ENCODE data around the gene CFAP92. TPM values are rescaled to one million over a fixed set of nuclear protein-coding genes. Genes with fewer than 3 reads are reported as not detected.

The CFAP92 gene
- total RNA-seq, 1 donor from 2014 or later, result 2.0 TPM

GRCh38 chr3:128969993-128970739 lies 23.7 kb downstream of the CFAP92 start:
- intact Hi-C loops (cut with DNase I), result loop anchor here (10.0 kb wide), 1 partner anchor 75 kb away; no protein-coding TSS in a partner anchor
- ATAC-seq (peak; percentile 72 to 75), DNase-seq (peak; percentile 55)
- peak; percentile 91 for TF ChIP-seq CTCF (IDR thresholded peaks at IDR 0.05)
- H3K9me3 ChIP-seq, result no peaks in the 10 kb centered on the region
- H3K27me3 ChIP-seq (ENCODE audit: low read depth), result no peaks in the 10 kb centered on the region
- peaks cover 18% of the 10 kb centered on the region for H3K4me1 ChIP-seq
- H3K4me3 ChIP-seq, result no peak overlapping the region
- H3K27ac ChIP-seq, result no peak overlapping the region
- no peaks in the 10 kb centered on the region for H3K36me3 ChIP-seq

DNA sequence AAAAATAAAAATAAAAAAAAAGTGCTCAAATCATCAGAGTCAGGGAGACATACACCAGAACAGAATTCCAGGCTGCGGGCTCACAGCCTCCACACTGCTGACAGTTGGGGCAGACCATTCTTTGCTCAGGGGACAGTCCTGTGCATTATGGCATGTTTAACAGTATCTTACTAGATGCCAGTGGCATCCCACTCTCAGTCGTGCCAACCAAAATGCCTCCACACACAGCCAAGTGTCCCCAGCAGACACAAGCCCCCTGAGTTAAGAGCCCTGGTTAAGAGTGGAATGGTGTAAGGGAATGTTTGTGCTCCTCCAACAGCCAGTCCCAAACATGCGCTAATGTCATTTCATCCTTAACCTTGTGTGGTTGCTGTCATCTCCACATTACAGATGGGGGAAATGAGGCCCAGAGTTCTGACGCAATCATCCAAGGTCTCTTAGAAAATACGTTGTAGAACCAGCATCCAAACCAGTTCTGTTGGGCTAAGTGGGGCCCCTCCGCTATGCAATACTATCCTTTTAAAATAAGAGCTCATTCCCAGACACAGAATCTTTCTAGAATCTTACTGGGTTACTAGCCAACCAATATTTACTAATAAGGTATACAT lies 26.0 kb downstream of the CFAP92 start:
- no peaks in the 10 kb centered on the region for H3K36me3 ChIP-seq
- no peaks in the 10 kb centered on the region for H3K27me3 ChIP-seq (ENCODE audit: low read depth)
- no peak overlapping the region for H3K4me3 ChIP-seq
- DNase-seq (no peak), ATAC-seq (no peak)
- H3K27ac ChIP-seq, result no peak overlapping the region
- peaks cover 18% of the 10 kb centered on the region for H3K4me1 ChIP-seq
- intact Hi-C loops (cut with DNase I), result no loop called here
- H3K9me3 ChIP-seq, result no peaks in the 10 kb centered on the region
- TF ChIP-seq CTCF (IDR thresholded peaks at IDR 0.05), result no peak

DNA sequence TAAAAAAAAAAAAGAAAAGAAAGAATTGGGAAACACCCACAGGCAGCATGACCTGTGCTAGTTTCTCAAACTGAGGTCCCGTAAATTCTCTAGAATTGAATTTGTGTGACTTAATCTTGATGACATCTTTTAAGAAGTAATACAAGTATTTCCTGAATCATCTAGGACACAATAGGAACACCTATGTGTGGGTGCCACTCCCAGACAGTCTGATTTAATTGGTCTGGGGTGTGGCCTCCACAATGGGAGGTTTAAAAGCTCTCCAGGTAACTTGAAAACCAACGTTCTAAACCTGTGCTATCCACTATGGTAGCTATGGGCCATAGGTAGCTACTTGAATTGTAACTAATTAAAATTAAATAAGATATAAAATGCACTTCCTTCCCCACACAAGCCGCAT lies 28.1 kb downstream of the CFAP92 start:
- no peak for TF ChIP-seq CTCF (IDR thresholded peaks at IDR 0.05)
- no peak for ATAC-seq
- intact Hi-C loops (cut with DNase I), result no loop called here

DNA sequence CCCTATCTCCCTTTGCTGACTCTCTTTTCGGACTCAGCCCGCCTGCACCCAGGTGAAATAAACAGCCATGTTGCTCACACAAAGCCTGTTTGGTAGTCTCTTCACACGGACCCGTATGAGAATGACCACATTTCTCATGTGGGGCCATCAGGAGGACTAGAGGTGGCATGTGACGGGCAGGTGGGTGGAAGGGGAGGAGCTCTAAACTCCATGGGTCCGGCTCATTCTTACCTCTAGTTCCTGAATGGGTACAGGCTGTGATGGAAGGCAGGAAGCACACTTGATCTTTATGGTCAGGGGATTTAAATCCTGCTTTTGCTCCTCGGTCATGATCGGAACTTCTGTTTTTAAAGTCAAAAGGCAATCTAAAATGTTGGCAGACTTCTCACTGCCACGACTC lies 28.6 kb downstream of the CFAP92 start:
- peaks cover 3% of the 10 kb centered on the region for H3K4me1 ChIP-seq
- H3K9me3 ChIP-seq, result no peaks in the 10 kb centered on the region
- no peak overlapping the region for H3K27ac ChIP-seq
- H3K27me3 ChIP-seq (ENCODE audit: low read depth), result no peaks in the 10 kb centered on the region
- no peak overlapping the region for H3K4me3 ChIP-seq
- intact Hi-C loops (cut with DNase I), result no loop called here
- no peak for TF ChIP-seq CTCF (IDR thresholded peaks at IDR 0.05)
- no peak for ATAC-seq
- H3K36me3 ChIP-seq, result no peaks in the 10 kb centered on the region
- DNase-seq, result no peak

More for the DNA sequence above, 28.1 kb downstream of the CFAP92 start:
- Histone ChIP-seq H3K27me3 (ENCODE audit: low read depth) (no peaks in the 10 kb centered on the region), H3K4me3 (no peak overlapping the region), H3K27ac (no peak overlapping the region), H3K9me3 (no peaks in the 10 kb centered on the region), H3K4me1 (peaks cover 9% of the 10 kb centered on the region), H3K36me3 (no peaks in the 10 kb centered on the region)
- no peak for DNase-seq

GRCh38 chr3:128956440-128956839 lies 37.4 kb downstream of the CFAP92 start:
- DNase-seq, result no peak
- intact Hi-C loops (cut with DNase I), result no loop called here
- Histone ChIP-seq H3K4me1 (no peaks in the 10 kb centered on the region), H3K27me3 (ENCODE audit: low read depth) (no peaks in the 10 kb centered on the region), H3K27ac (no peak overlapping the region), H3K9me3 (peaks cover 5% of the 10 kb centered on the region), H3K36me3 (no peaks in the 10 kb centered on the region), H3K4me3 (no peak overlapping the region)
- ATAC-seq, result no peak
- TF ChIP-seq CTCF (IDR thresholded peaks at IDR 0.05), result no peak

Data from lower lobe of right lung (tissue), 2 donors.